Glutamatergic neuron (in vitro differentiated cells): ENCODE measurements around the gene TBKBP1. TPM values are rescaled to one million over a fixed set of nuclear protein-coding genes. Genes with fewer than 3 reads are reported as not detected.
A peak's percentile ranks its signal among the peaks of the same experiment; 100 is the strongest.

ENCODE experiments used
- DNase-seq: peaks from one replicate; pipeline ENCODE4 v3.0.0; 2022
- H3K27ac Mint-ChIP-seq: one replicate; pipeline ENCODE4 v1.8.0; 2020; ENCODE audit warnings: mild to moderate bottlenecking, mixed read lengths, inconsistent platforms; ENCODE audit not compliant: unreplicated experiment
- H3K27me3 Mint-ChIP-seq: one replicate; pipeline ENCODE4 v1.8.0; 2020; ENCODE audit warnings: mild to moderate bottlenecking, moderate library complexity, mixed read lengths, inconsistent platforms; ENCODE audit not compliant: unreplicated experiment
- H3K36me3 Mint-ChIP-seq: one replicate; pipeline ENCODE4 v1.8.0; 2020; ENCODE audit warnings: mild to moderate bottlenecking, mixed read lengths, inconsistent platforms; ENCODE audit not compliant: unreplicated experiment
- H3K4me1 Mint-ChIP-seq: one replicate; pipeline ENCODE4 v1.8.0; 2020; ENCODE audit warnings: mild to moderate bottlenecking, low read depth, mixed read lengths, inconsistent platforms; ENCODE audit not compliant: unreplicated experiment
- H3K4me3 Mint-ChIP-seq: one replicate; pipeline ENCODE4 v1.8.0; 2020; ENCODE audit warnings: mild to moderate bottlenecking, mixed read lengths, inconsistent platforms; ENCODE audit not compliant: unreplicated experiment
- H3K9me3 Mint-ChIP-seq: one replicate; pipeline ENCODE4 v1.8.0; 2020; ENCODE audit warnings: mild to moderate bottlenecking, moderate library complexity, mixed read lengths, inconsistent platforms; ENCODE audit not compliant: unreplicated experiment
- CTCF ChIP-seq: fragments of 200-600 bp; sonication (generic); IDR thresholded peaks from one replicate; pipeline ENCODE4 v1.5.0; 2021; ENCODE audit not compliant: partially characterized antibody, unreplicated experiment
- total RNA-seq: library from RNA; stranded (reverse); fragmentation: NEBNext Ultra II Directional; extraction: Animal tissue kit (Norgen Biotek cat#: 25700); gene quantifications from one replicate; pipeline ENCODE4 v1.2.1, GENCODE V29; 2021; ENCODE audit not compliant: unreplicated experiment

Gene TBKBP1
- total RNA-seq, 1 donor from 2014 or later = 30.7 TPM

DNA sequence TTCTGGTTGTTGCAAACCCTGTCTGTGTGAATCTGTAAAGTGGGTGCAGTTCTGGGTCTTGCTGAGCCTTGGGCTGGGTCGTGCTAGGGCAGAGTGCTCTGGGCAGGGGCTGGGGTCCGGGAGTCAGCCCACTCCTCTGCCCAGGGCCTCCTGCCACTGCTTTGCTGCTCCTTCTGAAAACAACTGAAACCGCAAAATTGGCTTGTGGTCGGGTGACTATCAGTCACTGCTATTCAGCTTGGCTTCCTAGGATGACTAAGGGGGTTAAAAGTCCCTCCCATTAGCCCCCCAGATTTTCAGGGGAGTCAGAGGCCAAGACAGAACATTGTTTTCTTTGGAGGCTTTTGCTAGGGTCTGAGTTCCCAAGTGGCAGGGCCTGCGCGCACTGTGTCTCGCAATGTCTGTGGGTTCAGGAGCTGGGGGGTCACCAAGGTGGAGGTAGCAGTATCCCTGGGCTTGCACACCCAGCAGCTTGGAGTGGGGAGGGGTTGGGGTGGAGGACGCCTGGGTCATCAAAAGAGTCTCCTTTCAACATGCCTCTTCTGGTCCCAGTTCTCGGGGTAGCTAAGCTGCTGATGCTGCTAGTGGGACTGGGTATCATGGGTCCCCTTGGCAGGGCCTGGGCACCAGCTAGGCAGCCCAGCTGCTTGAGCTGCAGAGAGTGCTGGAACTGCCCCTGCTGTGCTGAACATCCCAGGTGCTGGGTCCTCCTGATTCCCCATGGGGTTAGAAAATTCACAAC, 25.6 kb downstream of the TBKBP1 start:
- no peak for TF ChIP-seq CTCF
- DNase-seq = no peak
- peaks cover 3% of the 10 kb centered on the region for H3K9me3 Mint-ChIP-seq
- H3K4me1 Mint-ChIP-seq = peaks cover 11% of the 10 kb centered on the region
- no peak overlapping the region for H3K4me3 Mint-ChIP-seq
- peaks cover 16% of the 10 kb centered on the region for H3K27me3 Mint-ChIP-seq
- no peaks in the 10 kb centered on the region for H3K36me3 Mint-ChIP-seq
- H3K27ac Mint-ChIP-seq = no peak overlapping the region

DNA sequence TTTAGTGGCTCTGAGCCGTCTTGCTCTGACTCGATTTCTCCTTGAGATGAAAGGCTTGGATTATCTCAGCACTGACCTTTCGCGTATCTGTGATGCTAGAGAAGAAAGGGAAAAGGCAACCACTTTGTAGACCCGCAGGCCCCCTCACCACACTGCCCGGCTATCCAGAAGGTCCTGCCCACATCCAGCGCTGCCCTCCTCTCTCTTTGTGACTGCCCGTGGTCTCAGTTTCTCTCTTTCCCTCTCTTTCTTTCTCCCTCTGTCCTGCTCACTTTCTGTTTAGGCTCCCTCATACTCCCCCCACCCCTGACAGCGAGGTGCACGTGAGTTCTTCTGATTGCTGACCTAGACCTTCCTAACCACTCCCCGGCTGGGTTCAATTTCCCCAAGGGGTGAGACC, 26.2 kb downstream of the TBKBP1 start:
- H3K9me3 Mint-ChIP-seq = peaks cover 3% of the 10 kb centered on the region
- no peak for DNase-seq
- H3K27ac Mint-ChIP-seq = no peak overlapping the region
- no peak for TF ChIP-seq CTCF
- peaks cover 18% of the 10 kb centered on the region for H3K27me3 Mint-ChIP-seq
- H3K4me1 Mint-ChIP-seq = peaks cover 11% of the 10 kb centered on the region
- no peaks in the 10 kb centered on the region for H3K36me3 Mint-ChIP-seq
- H3K4me3 Mint-ChIP-seq = peak overlapping the region; percentile 25

DNA sequence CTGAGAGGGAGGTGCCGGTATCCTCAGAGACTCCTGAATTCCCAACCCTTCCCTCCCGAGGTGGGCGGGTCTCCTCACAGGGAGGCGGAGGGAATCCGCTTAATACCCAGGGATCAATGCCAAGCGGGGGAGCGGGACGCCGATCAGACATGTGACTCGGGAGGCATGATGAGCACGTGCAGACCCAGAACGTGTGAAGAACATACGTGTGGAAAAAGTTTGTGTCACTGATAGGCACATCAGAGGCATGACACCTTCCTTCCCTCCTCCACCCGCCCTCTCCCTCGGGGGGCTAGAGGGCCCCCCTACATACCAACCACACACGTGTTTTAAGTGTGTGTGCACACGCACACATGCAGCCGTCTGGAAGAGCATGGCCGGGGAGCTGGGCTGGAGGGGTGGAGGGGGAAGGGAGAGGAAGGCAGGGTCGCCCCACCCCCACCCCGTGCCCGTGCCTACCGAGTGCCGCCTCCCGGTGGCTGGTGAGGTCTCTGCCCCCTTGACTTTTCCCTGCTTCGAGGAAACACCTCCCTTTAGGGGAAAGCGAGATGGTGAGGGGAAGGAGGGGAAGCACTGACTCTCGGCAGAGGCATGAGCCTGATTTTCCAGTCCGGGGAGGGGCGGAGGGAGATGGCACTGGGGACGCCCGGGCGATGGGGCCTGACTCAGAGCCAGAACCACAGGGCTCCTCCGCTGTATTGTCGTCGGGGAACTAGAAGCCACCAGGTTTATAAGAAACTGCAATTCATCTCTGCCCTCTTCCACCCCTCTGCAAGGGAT, 27.0 kb downstream of the TBKBP1 start:
- H3K4me3 Mint-ChIP-seq = no peak overlapping the region

GRCh38 chr17:47721725-47722124, 27.8 kb downstream of the TBKBP1 start:
- H3K27me3 Mint-ChIP-seq = peaks cover 18% of the 10 kb centered on the region
- peaks cover 11% of the 10 kb centered on the region for H3K4me1 Mint-ChIP-seq
- no peak overlapping the region for H3K27ac Mint-ChIP-seq
- peak overlapping the region; percentile 18 for H3K4me3 Mint-ChIP-seq
- no peak for TF ChIP-seq CTCF
- H3K9me3 Mint-ChIP-seq = peaks cover 4% of the 10 kb centered on the region
- no peaks in the 10 kb centered on the region for H3K36me3 Mint-ChIP-seq
- DNase-seq = no peak

More for the DNA sequence above, 27.0 kb downstream of the TBKBP1 start:
- Mint-ChIP-seq H3K4me1 (peaks cover 11% of the 10 kb centered on the region), H3K9me3 (peaks cover 4% of the 10 kb centered on the region), H3K27me3 (peaks cover 18% of the 10 kb centered on the region), H3K27ac (no peak overlapping the region), H3K36me3 (no peaks in the 10 kb centered on the region)
- no peak for DNase-seq
- TF ChIP-seq CTCF = no peak

DNA sequence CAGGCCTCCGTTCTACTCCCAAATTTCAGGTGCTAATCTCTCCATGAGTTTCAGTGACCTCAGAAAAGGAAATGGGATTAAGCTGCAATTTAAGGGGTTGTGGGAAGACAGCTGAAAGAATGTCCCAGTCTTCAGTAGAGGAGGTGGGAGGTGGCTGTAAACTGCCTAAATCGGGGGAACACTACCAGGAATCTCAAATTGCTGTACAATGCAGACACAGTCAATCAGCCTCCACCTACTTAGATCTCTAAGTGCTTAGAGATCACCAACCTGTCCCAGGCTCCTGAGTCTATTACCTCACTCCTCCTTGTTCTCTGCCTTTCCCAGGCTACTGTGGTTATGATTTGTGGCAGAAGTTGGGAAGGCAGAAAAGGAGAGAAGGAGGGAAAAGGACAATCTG, 30.7 kb downstream of the TBKBP1 start:
- TF ChIP-seq CTCF = no peak
- H3K9me3 Mint-ChIP-seq = peaks cover 4% of the 10 kb centered on the region
- peaks cover 16% of the 10 kb centered on the region for H3K27me3 Mint-ChIP-seq
- DNase-seq = no peak
- H3K4me1 Mint-ChIP-seq = no peaks in the 10 kb centered on the region
- H3K27ac Mint-ChIP-seq = no peak overlapping the region
- no peaks in the 10 kb centered on the region for H3K36me3 Mint-ChIP-seq
- no peak overlapping the region for H3K4me3 Mint-ChIP-seq
